MM.1S (cell line): ENCODE measurements around the gene CD1C.
"Not testable (repeated sequence)": the region's sequence is repeated elsewhere in the genome, so short reads cannot be mapped to it uniquely, and the experiment has no call there.

Experiments
- CTCF ChIP-seq: fragments of 300-600 bp; sonication (generic); IDR thresholded peaks from 2 replicates; pipeline ENCODE4 v1.5.1; 2016; ENCODE audit warnings: antibody characterized with exemption, low read length, mixed read lengths
- EZH2 ChIP-seq: fragments of 300-600 bp; sonication (generic); optimal IDR thresholded peaks from 2 replicates; pipeline ENCODE3; 2017; ENCODE audit warnings: low read depth, mild to moderate bottlenecking, antibody characterized with exemption, low read length, mixed read lengths
- EZH2phosphoT487 ChIP-seq: fragments of 300-600 bp; sonication (generic); IDR thresholded peaks from 2 replicates; pipeline ENCODE4 v1.6.1; 2018; ENCODE audit warnings: antibody characterized with exemption, low read length

GRCh38 chr1:158336413-158336812, 46.7 kb downstream of the CD1C start:
- not testable (repeated sequence) for TF ChIP-seq CTCF, EZH2, EZH2phosphoT487
